GM21515 (cell line): ENCODE measurements around the gene LMLN.
"Not testable (repeated sequence)": the region's sequence is repeated elsewhere in the genome, so short reads cannot be mapped to it uniquely, and the experiment has no call there.

Experiments used
- ATAC-seq: cut with Tn5 transposase; IDR thresholded peaks from one replicate; pipeline ENCODE4 v1.9.1; 2021; ENCODE audit not compliant: unreplicated experiment

LMLN gene

GRCh38 chr3:198071602-198072287 lies 111.7 kb downstream of the LMLN start:
- no peak for ATAC-seq

- no peak for ATAC-seq
Observed at GRCh38 chr3:198076722-198077308, 116.8 kb downstream of the LMLN start.

GRCh38 chr3:198079771-198080520 lies 119.9 kb downstream of the LMLN start:
- no peak for ATAC-seq

GRCh38 chr3:198080521-198081384 lies 120.7 kb downstream of the LMLN start:
- no peak for ATAC-seq

- ATAC-seq, result no peak
Observed at GRCh38 chr3:198081421-198081844, 121.4 kb downstream of the LMLN start.

GRCh38 chr3:198082226-198082625 lies 122.2 kb downstream of the LMLN start:
- ATAC-seq, result not testable (repeated sequence)

- ATAC-seq, result no peak
Observed at GRCh38 chr3:198088421-198088955, 128.5 kb downstream of the LMLN start.

GRCh38 chr3:198090795-198091332 lies 130.8 kb downstream of the LMLN start:
- no peak for ATAC-seq

- no peak for ATAC-seq
Observed at GRCh38 chr3:198092276-198092675, 132.3 kb downstream of the LMLN start.

- ATAC-seq, result no peak
Observed at GRCh38 chr3:198093112-198093679, 133.2 kb downstream of the LMLN start.
